Adrenal gland (tissue), 5 donors: ENCODE measurements around the gene MAP2K5.

Experiments used
- CTCF ChIP-seq, 6 experiments: fragments of 450-650 bp in 4 of 6; fragments of 200-600 bp in 2 of 6; sonication (generic) in 1 of 6; IDR thresholded peaks; 1 replicate in 5 of 6; 2 replicates in 1 of 6; pipeline versions ENCODE4 v1.5.1 to v1.8.0; 2016 to 2021; ENCODE audit warnings: antibody characterized with exemption in 6 of 6, mild to moderate bottlenecking in 2 of 6, moderate library complexity in 1 of 6
- POLR2A ChIP-seq, 2 donors: fragments of 450-650 bp; IDR thresholded peaks; one replicate each; pipeline ENCODE4 v1.6.1; 2017; ENCODE audit warnings: antibody characterized with exemption in 2 of 2, mild to moderate bottlenecking in 2 of 2, moderate library complexity in 1 of 2
- donor health status: DM: no; HTN: no; CAD: no.

GRCh38 chr15:67531379-67531914 lies 11.1 kb upstream of the MAP2K5 start:
- no peak for TF ChIP-seq CTCF (IDR thresholded peaks at IDR 0.05)
- TF ChIP-seq POLR2A (IDR thresholded peaks at IDR 0.05), result no peak
